ENCODE measurements around the gene ZC3H14. TPM values are rescaled to one million over a fixed set of nuclear protein-coding genes. Genes with fewer than 3 reads are reported as not detected.

ZC3H14 gene
- total and polyA plus RNA-seq, 7 donors, result 23.4 to 89.5 (median 80.4) TPM

DNA sequence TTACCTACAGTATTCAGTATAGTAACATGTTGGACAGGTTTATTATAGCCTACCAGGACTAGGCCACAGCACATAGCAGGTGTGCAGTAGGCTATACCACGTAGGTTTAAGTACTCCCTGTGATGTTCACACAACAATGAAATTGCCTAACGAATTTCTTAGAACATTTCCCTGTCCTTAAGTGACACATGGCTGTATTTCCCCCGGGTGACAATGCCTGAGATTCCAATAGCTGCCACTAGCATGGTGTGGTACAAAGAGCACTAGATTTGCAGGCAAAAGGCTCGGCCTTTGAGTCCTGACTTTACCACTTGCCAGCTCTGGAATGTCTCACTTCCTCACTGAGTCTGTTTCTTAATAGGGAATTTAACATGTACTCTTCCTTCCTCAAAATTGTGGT is 27.7 kb upstream of the ZC3H14 start:
- Histone ChIP-seq H3K27ac (no peak overlapping the region), H3K4me1 (peaks cover 0 to 29% (median 10%) of the 10 kb centered on the region in 4 donors), H3K27me3 (no peaks in the 10 kb centered on the region), H3K36me3 (peaks cover 0 to 5% (median 0%) of the 10 kb centered on the region in 4 donors), H3K9me3 (peaks cover 0 to under 1% (median under 1%) of the 10 kb centered on the region in 4 donors), H3K4me3 (no peak overlapping the region)
- TF ChIP-seq POLR2A (IDR thresholded peaks at IDR 0.05) (no peak), EP300 (IDR thresholded peaks at IDR 0.05) (no peak), POLR2AphosphoS5 (IDR thresholded peaks at IDR 0.05) (no peak)
- TF ChIP-seq, protein P1, sequence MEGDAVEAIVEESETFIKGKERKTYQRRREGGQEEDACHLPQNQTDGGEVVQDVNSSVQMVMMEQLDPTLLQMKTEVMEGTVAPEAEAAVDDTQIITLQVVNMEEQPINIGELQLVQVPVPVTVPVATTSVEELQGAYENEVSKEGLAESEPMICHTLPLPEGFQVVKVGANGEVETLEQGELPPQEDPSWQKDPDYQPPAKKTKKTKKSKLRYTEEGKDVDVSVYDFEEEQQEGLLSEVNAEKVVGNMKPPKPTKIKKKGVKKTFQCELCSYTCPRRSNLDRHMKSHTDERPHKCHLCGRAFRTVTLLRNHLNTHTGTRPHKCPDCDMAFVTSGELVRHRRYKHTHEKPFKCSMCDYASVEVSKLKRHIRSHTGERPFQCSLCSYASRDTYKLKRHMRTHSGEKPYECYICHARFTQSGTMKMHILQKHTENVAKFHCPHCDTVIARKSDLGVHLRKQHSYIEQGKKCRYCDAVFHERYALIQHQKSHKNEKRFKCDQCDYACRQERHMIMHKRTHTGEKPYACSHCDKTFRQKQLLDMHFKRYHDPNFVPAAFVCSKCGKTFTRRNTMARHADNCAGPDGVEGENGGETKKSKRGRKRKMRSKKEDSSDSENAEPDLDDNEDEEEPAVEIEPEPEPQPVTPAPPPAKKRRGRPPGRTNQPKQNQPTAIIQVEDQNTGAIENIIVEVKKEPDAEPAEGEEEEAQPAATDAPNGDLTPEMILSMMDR (IDR thresholded peaks at IDR 0.05), result peak in 1 of 4 experiments; percentile 23
- WGBS, 2 donors, result 14 to 46% methylated on average over 4 of the region's 4 CpGs
- intact Hi-C loops (cut with DNase I), result no loop called here
- DNase-seq, result no peak

DNA sequence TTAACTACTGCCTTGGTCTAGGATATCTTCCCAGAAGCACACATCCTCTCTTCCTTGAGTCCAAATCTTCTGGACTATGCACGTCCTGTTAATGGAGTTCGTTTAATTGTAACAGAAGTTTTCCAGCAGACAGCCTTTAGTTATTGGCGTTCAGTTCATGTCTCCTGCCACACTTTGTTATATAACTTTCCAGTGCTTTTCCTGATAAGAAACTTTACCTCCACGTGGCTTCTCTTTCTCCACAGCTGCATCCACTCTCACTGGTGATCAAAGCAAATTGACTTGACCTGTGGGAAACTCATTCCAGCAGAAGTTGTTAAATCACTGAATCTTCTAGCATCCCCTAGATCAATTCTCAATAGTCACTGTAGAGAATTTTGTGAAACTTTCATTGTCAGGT is 27.0 kb upstream of the ZC3H14 start:
- no peak for DNase-seq
- no peak overlapping the region for H3K27ac ChIP-seq
- H3K4me1 ChIP-seq, result peaks cover 0 to 29% (median 10%) of the 10 kb centered on the region in 4 donors
- H3K27me3 ChIP-seq, result no peaks in the 10 kb centered on the region
- H3K36me3 ChIP-seq, result peaks cover 0 to 5% (median 0%) of the 10 kb centered on the region in 4 donors
- no peak overlapping the region for H3K4me3 ChIP-seq
- H3K9me3 ChIP-seq, result no peaks in the 10 kb centered on the region
- intact Hi-C loops (cut with DNase I), result no loop called here
- TF ChIP-seq, protein P1 (IDR thresholded peaks at IDR 0.05), result no peak
- TF ChIP-seq POLR2AphosphoS5 (IDR thresholded peaks at IDR 0.05), result no peak
- TF ChIP-seq EP300 (IDR thresholded peaks at IDR 0.05), result no peak
- no peak for TF ChIP-seq POLR2A (IDR thresholded peaks at IDR 0.05)
- 16 to 60% methylated on average over 4 of the region's 4 CpGs for WGBS, 2 donors

DNA sequence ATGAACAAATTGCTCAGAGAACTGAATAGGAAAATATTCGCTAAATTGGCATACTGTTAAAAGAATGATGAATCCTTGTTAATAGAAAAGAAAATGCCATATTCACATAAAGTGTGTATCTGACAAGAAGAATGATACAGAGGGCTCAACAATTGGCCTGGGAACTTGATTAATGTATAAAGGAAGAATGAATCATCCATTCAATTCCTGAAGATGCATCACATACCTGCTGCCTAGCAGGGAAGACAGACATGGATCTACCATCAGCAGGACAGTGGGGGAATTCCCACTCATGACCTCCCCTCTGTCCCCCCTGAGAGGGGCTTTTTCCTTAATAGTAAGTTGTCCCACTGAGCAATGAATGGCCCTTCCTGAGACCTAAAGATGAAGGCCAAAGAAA is 21.5 kb upstream of the ZC3H14 start:
- 97% methylated on average over 1 of the region's 1 CpG for WGBS, 2 donors
- Histone ChIP-seq H3K4me1 (peaks cover 0 to 26% (median 17%) of the 10 kb centered on the region in 4 donors), H3K27ac (no peak overlapping the region), H3K9me3 (no peaks in the 10 kb centered on the region), H3K27me3 (no peaks in the 10 kb centered on the region), H3K4me3 (no peak overlapping the region), H3K36me3 (peaks cover 0 to 16% (median 0%) of the 10 kb centered on the region in 4 donors)
- TF ChIP-seq, protein P1 (IDR thresholded peaks at IDR 0.05), result no peak
- TF ChIP-seq POLR2AphosphoS5 (IDR thresholded peaks at IDR 0.05) (no peak), EP300 (IDR thresholded peaks at IDR 0.05) (no peak), POLR2A (IDR thresholded peaks at IDR 0.05) (no peak)
- DNase-seq, result no peak
- intact Hi-C loops (cut with DNase I), result no loop called here

DNA sequence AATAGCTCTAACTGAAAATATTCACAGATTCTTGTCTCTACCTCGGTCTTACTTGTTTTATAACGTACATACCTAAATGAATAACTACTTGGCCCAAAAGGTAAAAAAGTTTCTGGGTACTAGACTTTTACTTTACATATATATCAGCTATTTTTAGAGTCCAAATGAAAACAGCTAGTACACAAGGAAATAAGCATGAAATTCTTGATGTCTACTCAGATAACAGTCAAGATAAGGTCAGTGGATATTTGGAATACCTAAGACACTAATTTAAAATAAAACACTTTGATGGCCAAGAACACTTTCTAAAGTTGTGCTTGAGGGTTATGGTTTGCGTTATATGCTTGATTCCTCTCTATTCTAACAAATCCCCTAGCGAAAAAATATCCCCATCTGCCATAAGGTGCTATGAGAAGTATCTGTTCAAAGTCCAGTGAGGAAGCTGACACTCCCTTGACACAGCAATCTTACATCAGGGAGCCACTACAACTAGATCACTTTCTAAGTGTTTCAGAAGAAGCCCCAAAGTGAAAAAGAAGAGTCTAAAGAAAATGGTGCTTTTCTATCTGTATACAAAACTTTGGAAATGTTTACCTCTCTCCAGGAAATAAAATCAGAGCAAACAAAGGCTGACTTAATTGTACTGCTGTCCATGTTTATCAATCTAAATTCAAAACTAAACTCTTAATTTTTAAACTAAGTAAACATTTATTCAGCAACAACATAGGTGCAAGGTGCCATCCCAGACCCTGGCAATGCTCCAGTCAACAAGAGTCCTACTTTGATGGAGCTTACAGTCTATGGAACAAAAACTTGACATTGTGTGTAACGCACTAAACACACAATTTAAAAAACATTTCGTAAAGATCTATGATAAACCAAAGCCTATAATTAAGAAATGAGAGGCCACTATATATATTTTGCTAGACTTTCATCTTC is 19.7 kb upstream of the ZC3H14 start:
- Histone ChIP-seq H3K9me3 (no peaks in the 10 kb centered on the region), H3K4me1 (peaks cover 0 to 22% (median 8%) of the 10 kb centered on the region in 4 donors), H3K27me3 (no peaks in the 10 kb centered on the region), H3K36me3 (peaks cover 0 to 32% (median 3%) of the 10 kb centered on the region in 4 donors), H3K27ac (no peak overlapping the region), H3K4me3 (no peak overlapping the region)
- 22 to 67% methylated on average over 6 of the region's 6 CpGs for WGBS, 2 donors
- intact Hi-C loops (cut with DNase I), result no loop called here
- TF ChIP-seq POLR2A (IDR thresholded peaks at IDR 0.05) (no peak), EP300 (IDR thresholded peaks at IDR 0.05) (no peak)
- TF ChIP-seq, protein P1 (IDR thresholded peaks at IDR 0.05), result no peak
- no peak for DNase-seq

Data from sigmoid colon (tissue), 7 donors.